Osteocyte (in vitro differentiated cells): Measurements from ENCODE around the gene PGM5. TPM values are rescaled to one million over a fixed set of nuclear protein-coding genes. Genes with fewer than 3 reads are reported as not detected.

Experiments
- DNase-seq: peaks from one replicate; pipeline ENCODE4 v3.0.0; 2021; ENCODE audit warnings: mixed read lengths; ENCODE audit not compliant: unreplicated experiment; ENCODE audit errors: extremely low spot score
- H3K27ac Mint-ChIP-seq: one replicate; pipeline ENCODE4 v1.8.0; 2021; ENCODE audit warnings: mild to moderate bottlenecking, mixed read lengths; ENCODE audit not compliant: unreplicated experiment
- H3K27me3 Mint-ChIP-seq: one replicate; pipeline ENCODE4 v1.8.0; 2021; ENCODE audit warnings: mixed read lengths; ENCODE audit not compliant: unreplicated experiment
- H3K36me3 Mint-ChIP-seq: one replicate; pipeline ENCODE4 v1.8.0; 2021; ENCODE audit warnings: mixed read lengths; ENCODE audit not compliant: unreplicated experiment
- H3K4me1 Mint-ChIP-seq: one replicate; pipeline ENCODE4 v1.8.0; 2021; ENCODE audit warnings: mixed read lengths; ENCODE audit not compliant: unreplicated experiment
- H3K4me3 Mint-ChIP-seq: one replicate; pipeline ENCODE4 v1.8.0; 2021; ENCODE audit warnings: mild to moderate bottlenecking, moderate library complexity, mixed read lengths; ENCODE audit not compliant: unreplicated experiment
- H3K9me3 Mint-ChIP-seq: one replicate; pipeline ENCODE4 v1.8.0; 2021; ENCODE audit warnings: mixed read lengths; ENCODE audit not compliant: unreplicated experiment
- CTCF ChIP-seq: fragments of 200-600 bp; sonication (generic); IDR thresholded peaks from 2 replicates; pipeline ENCODE4 v1.5.0; 2021; ENCODE audit warnings: antibody characterized with exemption, mild to moderate bottlenecking, moderate library complexity
- total RNA-seq: library from RNA; stranded (reverse); gene quantifications from 2 replicates; pipeline ENCODE4 v1.2.1, GENCODE V29; 2021

PGM5 gene
- total RNA-seq, 1 donor from 2014 or later, result not detected

- TF ChIP-seq CTCF, result no peak
- no peak overlapping the region for H3K4me3 Mint-ChIP-seq
- no peaks in the 10 kb centered on the region for H3K4me1 Mint-ChIP-seq
- H3K9me3 Mint-ChIP-seq, result no peaks in the 10 kb centered on the region
- H3K27me3 Mint-ChIP-seq, result no peaks in the 10 kb centered on the region
- no peak for DNase-seq
- no peak overlapping the region for H3K27ac Mint-ChIP-seq
- H3K36me3 Mint-ChIP-seq, result no peaks in the 10 kb centered on the region
These were observed 190.4 kb downstream of the PGM5 start for GRCh38 chr9:68546596-68547390.

- Mint-ChIP-seq H3K9me3 (no peaks in the 10 kb centered on the region), H3K4me3 (no peak overlapping the region), H3K4me1 (no peaks in the 10 kb centered on the region), H3K36me3 (no peaks in the 10 kb centered on the region), H3K27ac (no peak overlapping the region), H3K27me3 (no peaks in the 10 kb centered on the region)
- no peak for DNase-seq
- TF ChIP-seq CTCF, result no peak
These were observed 191.0 kb downstream of the PGM5 start for GRCh38 chr9:68547417-68547816.

- Mint-ChIP-seq H3K36me3 (no peaks in the 10 kb centered on the region), H3K4me1 (no peaks in the 10 kb centered on the region)
- TF ChIP-seq CTCF, result no peak
These were observed 191.8 kb downstream of the PGM5 start for GRCh38 chr9:68548241-68548640.

GRCh38 chr9:68551191-68551590 lies 194.8 kb downstream of the PGM5 start:
- H3K4me3 Mint-ChIP-seq, result no peak overlapping the region

More at GRCh38 chr9:68548241-68548640, 191.8 kb downstream of the PGM5 start:
- no peak overlapping the region for H3K4me3 Mint-ChIP-seq
- DNase-seq, result no peak
- H3K27ac Mint-ChIP-seq, result no peak overlapping the region
- H3K9me3 Mint-ChIP-seq, result no peaks in the 10 kb centered on the region
- no peaks in the 10 kb centered on the region for H3K27me3 Mint-ChIP-seq

More at GRCh38 chr9:68551191-68551590, 194.8 kb downstream of the PGM5 start:
- no peak for TF ChIP-seq CTCF
- Mint-ChIP-seq H3K27ac (no peak overlapping the region), H3K36me3 (no peaks in the 10 kb centered on the region), H3K4me1 (no peaks in the 10 kb centered on the region), H3K27me3 (no peaks in the 10 kb centered on the region), H3K9me3 (no peaks in the 10 kb centered on the region)
- no peak for DNase-seq
